H1 (cell line): ENCODE results near the gene TMEM229B.

Experiments
- HDAC2 ChIP-seq, 2 experiments: fragments of 300-600 bp in 1 of 2; sonication (generic) in 1 of 2; IDR thresholded peaks; 2 replicates each; pipeline ENCODE4 v1.6.1; 2011 to 2012; ENCODE audit warnings: low read depth in 2 of 2, low read length in 2 of 2, mild to moderate bottlenecking in 2 of 2, moderate library complexity in 2 of 2, borderline replicate concordance in 1 of 2, inconsistent platforms in 1 of 2
- MAFK ChIP-seq: IDR thresholded peaks from 2 replicates; pipeline ENCODE4 v1.6.1; 2012; ENCODE audit warnings: low read depth, mild to moderate bottlenecking, improper control_type of control experiment, low read length
- POLR2A ChIP-seq, 2 experiments: IDR thresholded peaks; 1 replicate in 1 of 2; 2 replicates in 1 of 2; pipeline ENCODE4 v1.6.1; 2011; ENCODE audit warnings: low read depth in 2 of 2, low read length in 2 of 2, mild to moderate bottlenecking in 2 of 2; ENCODE audit errors: control extremely low read depth in 1 of 2
- RNF2 ChIP-seq: fragments of 200-900, 300-1000 bp; sonication (generic); IDR thresholded peaks from 2 replicates; pipeline ENCODE4 v1.7.1; 2016; ENCODE audit warnings: borderline replicate concordance, low read depth, mild to moderate bottlenecking, antibody characterized with exemption, low read length; ENCODE audit not compliant: poor library complexity, severe bottlenecking; ENCODE audit errors: missing control alignments
- TF ChIP-seq, protein P1 (sequence below), 3 experiments: IDR thresholded peaks; 1 replicate in 2 of 3; 2 replicates in 1 of 3; pipeline versions ENCODE4 v1.5.1 to v1.6.1; 2011; ENCODE audit warnings: low read length in 3 of 3, mild to moderate bottlenecking in 3 of 3, inconsistent platforms in 2 of 3, low read depth in 1 of 3, moderate library complexity in 1 of 3; ENCODE audit not compliant: insufficient read depth in 1 of 3; ENCODE audit errors: control extremely low read depth in 1 of 3

DNA sequence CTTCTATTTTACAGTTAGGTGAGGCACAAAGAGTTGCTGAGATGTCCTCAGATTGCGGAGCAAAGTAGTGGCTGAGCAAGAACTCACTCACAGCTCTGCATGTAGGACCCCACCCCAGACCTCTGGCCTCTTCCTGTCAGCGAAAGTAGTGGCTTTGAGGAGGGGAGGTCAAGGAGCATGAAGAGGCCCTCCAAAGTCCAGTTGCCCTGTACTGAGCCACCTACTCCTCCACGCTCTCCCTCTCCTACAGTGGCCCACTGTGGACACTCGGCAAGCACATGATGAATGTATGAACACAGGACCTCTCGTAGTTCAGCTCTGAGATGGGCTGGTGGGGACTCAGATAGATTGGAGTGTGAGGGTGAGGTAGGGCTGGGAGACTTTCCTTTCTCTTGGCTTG lies 39.2 kb upstream of the TMEM229B start:
- TF ChIP-seq, protein P1, sequence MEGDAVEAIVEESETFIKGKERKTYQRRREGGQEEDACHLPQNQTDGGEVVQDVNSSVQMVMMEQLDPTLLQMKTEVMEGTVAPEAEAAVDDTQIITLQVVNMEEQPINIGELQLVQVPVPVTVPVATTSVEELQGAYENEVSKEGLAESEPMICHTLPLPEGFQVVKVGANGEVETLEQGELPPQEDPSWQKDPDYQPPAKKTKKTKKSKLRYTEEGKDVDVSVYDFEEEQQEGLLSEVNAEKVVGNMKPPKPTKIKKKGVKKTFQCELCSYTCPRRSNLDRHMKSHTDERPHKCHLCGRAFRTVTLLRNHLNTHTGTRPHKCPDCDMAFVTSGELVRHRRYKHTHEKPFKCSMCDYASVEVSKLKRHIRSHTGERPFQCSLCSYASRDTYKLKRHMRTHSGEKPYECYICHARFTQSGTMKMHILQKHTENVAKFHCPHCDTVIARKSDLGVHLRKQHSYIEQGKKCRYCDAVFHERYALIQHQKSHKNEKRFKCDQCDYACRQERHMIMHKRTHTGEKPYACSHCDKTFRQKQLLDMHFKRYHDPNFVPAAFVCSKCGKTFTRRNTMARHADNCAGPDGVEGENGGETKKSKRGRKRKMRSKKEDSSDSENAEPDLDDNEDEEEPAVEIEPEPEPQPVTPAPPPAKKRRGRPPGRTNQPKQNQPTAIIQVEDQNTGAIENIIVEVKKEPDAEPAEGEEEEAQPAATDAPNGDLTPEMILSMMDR (IDR thresholded peaks at IDR 0.05; ENCODE audit: control extremely low read depth in 1 of 3, insufficient read depth in 1 of 3, low read depth in 1 of 3, low read length in 3 of 3): no peak
- TF ChIP-seq HDAC2 (IDR thresholded peaks at IDR 0.05; ENCODE audit: borderline replicate concordance in 1 of 2, low read depth in 2 of 2, low read length in 2 of 2): no peak
- no peak for TF ChIP-seq POLR2A (IDR thresholded peaks at IDR 0.05; ENCODE audit: control extremely low read depth in 1 of 2, low read depth in 2 of 2, low read length in 2 of 2)
- TF ChIP-seq MAFK: no peak
- TF ChIP-seq RNF2: no peak
